Activated CD8-positive, alpha-beta memory T cell treated with anti-CD3 and anti-CD28 coated beads for 24 hours (primary cell): ENCODE measurements around the gene FSD2.
"Not testable (repeated sequence)": the region's sequence is repeated elsewhere in the genome, so short reads cannot be mapped to it uniquely, and the experiment has no call there.

Experiments
- DNase-seq: peaks from one replicate; pipeline ENCODE4 v3.0.0-alpha.2; 2020

Gene FSD2

GRCh38 chr15:82726816-82727215, 79.1 kb downstream of the FSD2 start:
- no peak for DNase-seq

- no peak for DNase-seq
These were observed 90.9 kb downstream of the FSD2 start for GRCh38 chr15:82715003-82715402.

GRCh38 chr15:82714016-82714415, 91.9 kb downstream of the FSD2 start:
- DNase-seq, result no peak

GRCh38 chr15:82712036-82712435, 93.8 kb downstream of the FSD2 start:
- no peak for DNase-seq

- no peak for DNase-seq
These were observed 94.9 kb downstream of the FSD2 start for GRCh38 chr15:82710926-82711490.

GRCh38 chr15:82710208-82710555, 95.7 kb downstream of the FSD2 start:
- no peak for DNase-seq

- DNase-seq, result peak; percentile 86
These were observed 96.3 kb downstream of the FSD2 start, which contains the start of gene AP3B2 for GRCh38 chr15:82709421-82710207. Gene AP3B2 (minus strand): TSS chr15:82709875. CDS start chr15:82709706, 169 bp downstream.

- no peak for DNase-seq
These were observed 96.8 kb downstream of the FSD2 start for GRCh38 chr15:82709081-82709420.

GRCh38 chr15:82705856-82706255, 100.0 kb downstream of the FSD2 start:
- DNase-seq, result not testable (repeated sequence)
